Mesenchymal stem cell (in vitro differentiated cells and primary cell): ENCODE results near the gene SLC4A5.
A peak's percentile ranks its signal among the peaks of the same experiment; 100 is the strongest.

Source experiments
- DNase-seq: peaks from one replicate; pipeline ENCODE4 v3.0.0-alpha.2; 2013
- H2AFZ ChIP-seq: one replicate; pipeline ENCODE4 v1.6.1; 2013; ENCODE audit warnings: low read depth, mild to moderate bottlenecking, control low read depth, inconsistent platforms, low read length, moderate library complexity
- H2AK5ac ChIP-seq: 2 replicates; pipeline ENCODE4 v1.6.1; 2013; ENCODE audit warnings: low read length, moderate library complexity, mild to moderate bottlenecking, inconsistent platforms; ENCODE audit not compliant: severe bottlenecking
- H2BK120ac ChIP-seq: one replicate; pipeline ENCODE4 v1.6.1; 2013; ENCODE audit warnings: low read depth, mild to moderate bottlenecking, inconsistent platforms, low read length, moderate library complexity
- H2BK12ac ChIP-seq, 2 experiments: one replicate each; pipeline ENCODE4 v1.6.1; 2013; ENCODE audit warnings: inconsistent platforms in 2 of 2, low read length in 2 of 2, mild to moderate bottlenecking in 2 of 2, moderate library complexity in 2 of 2, control low read depth in 1 of 2
- H2BK15ac ChIP-seq: one replicate; pipeline ENCODE4 v1.6.1; 2013; ENCODE audit warnings: mild to moderate bottlenecking, low read depth, inconsistent platforms; ENCODE audit not compliant: poor library complexity, severe bottlenecking
- H2BK5ac ChIP-seq: 2 replicates; pipeline ENCODE4 v1.6.1; 2013; ENCODE audit warnings: low read depth, mild to moderate bottlenecking, low read length, control low read depth, inconsistent platforms; ENCODE audit not compliant: poor library complexity, severe bottlenecking
- H3K14ac ChIP-seq, 2 experiments: one replicate each; pipeline ENCODE4 v1.6.1; 2013; ENCODE audit warnings: inconsistent platforms in 2 of 2, low read length in 2 of 2, control low read depth in 1 of 2, mild to moderate bottlenecking in 1 of 2, moderate library complexity in 1 of 2
- H3K18ac ChIP-seq, 2 experiments: one replicate each; pipeline ENCODE4 v1.6.1; 2013; ENCODE audit warnings: inconsistent platforms in 2 of 2, low read length in 2 of 2, control low read depth in 1 of 2, low read depth in 1 of 2, mild to moderate bottlenecking in 1 of 2
- H3K23ac ChIP-seq, 2 experiments: one replicate each; pipeline ENCODE4 v1.6.1; 2013; ENCODE audit warnings: inconsistent platforms in 2 of 2, low read length in 2 of 2, mild to moderate bottlenecking in 2 of 2, moderate library complexity in 2 of 2, control low read depth in 1 of 2
- H3K27ac ChIP-seq: 2 replicates; pipeline ENCODE4 v1.5.1; 2013; ENCODE audit warnings: mild to moderate bottlenecking, moderate library complexity, low read length, control low read depth, inconsistent platforms; ENCODE audit not compliant: poor library complexity, severe bottlenecking
- H3K27me3 ChIP-seq, 2 experiments: 2 replicates each; pipeline versions ENCODE4 v1.6.1 to v1.7.0; 2013; ENCODE audit warnings: low read length in 2 of 2, mild to moderate bottlenecking in 2 of 2, moderate library complexity in 2 of 2, control low read depth in 1 of 2, inconsistent platforms in 1 of 2; ENCODE audit not compliant: control insufficient read depth in 1 of 2, insufficient read depth in 1 of 2
- H3K36me3 ChIP-seq, 2 experiments: 2 replicates each; pipeline versions ENCODE4 v1.6.1 to v1.7.0; 2013; ENCODE audit warnings: low read length in 2 of 2, control low read depth in 1 of 2, inconsistent platforms in 1 of 2, low read depth in 1 of 2, mild to moderate bottlenecking in 1 of 2; ENCODE audit not compliant: insufficient read depth in 2 of 2, control insufficient read depth in 1 of 2
- H3K4ac ChIP-seq, 2 experiments: one replicate each; pipeline ENCODE4 v1.6.1; 2013; ENCODE audit warnings: inconsistent platforms in 2 of 2, low read length in 2 of 2, mild to moderate bottlenecking in 2 of 2, moderate library complexity in 2 of 2, control low read depth in 1 of 2, low read depth in 1 of 2
- H3K4me1 ChIP-seq: 2 replicates; pipeline ENCODE4 v1.6.1; 2013; ENCODE audit warnings: low read depth, low read length, control low read depth; ENCODE audit not compliant: control insufficient read depth, insufficient read depth
- H3K4me2 ChIP-seq: 2 replicates; pipeline ENCODE4 v1.6.1; 2013; ENCODE audit warnings: low read length, mild to moderate bottlenecking, inconsistent platforms; ENCODE audit not compliant: poor library complexity, severe bottlenecking
- H3K4me3 ChIP-seq, 2 experiments: 2 replicates each; pipeline versions ENCODE4 v1.5.1 to v1.7.0; 2013; ENCODE audit warnings: low read length in 2 of 2, mild to moderate bottlenecking in 2 of 2, control low read depth in 1 of 2, low read depth in 1 of 2; ENCODE audit not compliant: insufficient read depth in 1 of 2
- H3K79me1 ChIP-seq: replicated peaks from 2 replicates; pipeline ENCODE4 v1.6.1; 2013; ENCODE audit warnings: mild to moderate bottlenecking, control low read depth, low read length, inconsistent platforms; ENCODE audit not compliant: poor library complexity, severe bottlenecking
- H3K9ac ChIP-seq: 2 replicates; pipeline ENCODE4 v1.7.0; 2013; ENCODE audit warnings: mild to moderate bottlenecking, low read length, moderate library complexity
- H3K9me3 ChIP-seq: 2 replicates; pipeline ENCODE4 v1.7.0; 2013; ENCODE audit warnings: mild to moderate bottlenecking, low read length; ENCODE audit not compliant: control insufficient read depth
- H4K8ac ChIP-seq: one replicate; pipeline ENCODE4 v1.6.1; 2013; ENCODE audit warnings: inconsistent platforms, mild to moderate bottlenecking, low read length, moderate library complexity
- H4K91ac ChIP-seq: one replicate; pipeline ENCODE4 v1.6.1; 2013; ENCODE audit warnings: mild to moderate bottlenecking, low read length, inconsistent platforms
- WGBS: methylation state at CpG from one replicate; pipeline ENCODE4 v1.1.7; 2013; ENCODE audit warnings: mixed read lengths; 5-methylcytosine and 5-hydroxymethylcytosine counted together

Gene SLC4A5

GRCh38 chr2:74390606-74391005, 47.4 kb upstream of the SLC4A5 start:
- Histone ChIP-seq H3K27ac (no peak overlapping the region), H3K9ac (peak overlapping the region; percentile 96), H3K9me3 (no peaks in the 10 kb centered on the region), H3K27me3 (no peaks in the 10 kb centered on the region), H3K23ac (no peak overlapping the region), H3K14ac (no peak overlapping the region), H3K79me1 (peaks cover 12% of the 10 kb centered on the region), H3K4me3 (peak overlapping the region in 1 of 2 experiments; percentile 99), H2AK5ac (no peak overlapping the region), H3K4me1 (peaks cover 2% of the 10 kb centered on the region), H2BK5ac (no peak overlapping the region), H2BK120ac (no peak overlapping the region), H4K91ac (no peak overlapping the region), H2BK12ac (no peak overlapping the region), H4K8ac (no peak overlapping the region), H3K18ac (no peak overlapping the region), H2BK15ac (no peak overlapping the region), H3K4me2 (peak overlapping the region; percentile 46), H3K36me3 (peaks cover 2% of the 10 kb centered on the region in 2 experiments), H3K4ac (no peak overlapping the region), H2AFZ (no peak overlapping the region)
- no peak for DNase-seq
- 60% methylated on average over 5 of the region's 5 CpGs for WGBS

DNA sequence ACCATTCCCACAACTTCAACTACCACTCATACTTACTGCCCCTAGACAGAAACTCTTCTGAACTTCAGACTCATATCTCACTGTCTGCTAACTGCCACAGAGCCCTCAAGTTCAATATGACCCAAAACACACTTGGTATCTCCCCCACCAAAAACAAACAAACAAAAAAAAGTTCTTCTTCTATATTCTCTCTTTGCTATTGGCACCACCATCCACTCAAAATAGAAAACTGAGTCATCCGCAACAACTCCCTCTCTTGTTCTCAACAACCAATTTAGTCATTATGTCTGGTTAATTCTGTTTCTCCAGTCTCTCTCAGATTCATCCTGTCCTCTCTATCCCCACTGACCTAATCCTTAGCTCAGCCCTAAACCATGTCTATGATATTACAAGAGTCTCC, 44.1 kb upstream of the SLC4A5 start:
- Histone ChIP-seq H2AK5ac (no peak overlapping the region), H3K27me3 (no peaks in the 10 kb centered on the region), H2BK15ac (no peak overlapping the region), H3K4me2 (no peak overlapping the region), H2AFZ (no peak overlapping the region), H2BK12ac (no peak overlapping the region), H3K4me3 (peak overlapping the region in 1 of 2 experiments; percentile 17), H3K4ac (no peak overlapping the region), H3K14ac (no peak overlapping the region), H3K9ac (peak overlapping the region; percentile 52), H3K4me1 (peaks cover 1% of the 10 kb centered on the region), H2BK120ac (no peak overlapping the region), H3K18ac (no peak overlapping the region), H4K91ac (no peak overlapping the region), H3K9me3 (no peaks in the 10 kb centered on the region), H3K23ac (no peak overlapping the region), H3K27ac (no peak overlapping the region), H3K36me3 (peaks cover 7 to 10% of the 10 kb centered on the region in 2 experiments), H3K79me1 (peaks cover 23% of the 10 kb centered on the region), H4K8ac (no peak overlapping the region), H2BK5ac (no peak overlapping the region)
- 91% methylated on average over 1 of the region's 1 CpG for WGBS
- DNase-seq = peak; percentile 31

- no peak overlapping the region for H3K4ac ChIP-seq
- H3K23ac ChIP-seq = no peak overlapping the region
- H3K4me3 ChIP-seq = no peak overlapping the region
- peaks cover 7 to 10% of the 10 kb centered on the region in 2 experiments for H3K36me3 ChIP-seq
- H3K4me2 ChIP-seq = no peak overlapping the region
- DNase-seq = no peak
- H3K9ac ChIP-seq = no peak overlapping the region
- no peak overlapping the region for H3K18ac ChIP-seq
- no peak overlapping the region for H2AK5ac ChIP-seq
- H2BK120ac ChIP-seq = no peak overlapping the region
- no peak overlapping the region for H3K14ac ChIP-seq
- H3K27me3 ChIP-seq = no peaks in the 10 kb centered on the region
- H2AFZ ChIP-seq = no peak overlapping the region
- no peak overlapping the region for H3K27ac ChIP-seq
- H4K8ac ChIP-seq = no peak overlapping the region
- no peak overlapping the region for H4K91ac ChIP-seq
- H3K9me3 ChIP-seq = no peaks in the 10 kb centered on the region
- peaks cover 34% of the 10 kb centered on the region for H3K79me1 ChIP-seq
- no peak overlapping the region for H2BK12ac ChIP-seq
- H3K4me1 ChIP-seq = peaks cover 2% of the 10 kb centered on the region
- H2BK5ac ChIP-seq = no peak overlapping the region
- WGBS = 93% methylated on average over 8 of the region's 8 CpGs
- H2BK15ac ChIP-seq = no peak overlapping the region
Observed at GRCh38 chr2:74385396-74385795, 42.2 kb upstream of the SLC4A5 start.

DNA sequence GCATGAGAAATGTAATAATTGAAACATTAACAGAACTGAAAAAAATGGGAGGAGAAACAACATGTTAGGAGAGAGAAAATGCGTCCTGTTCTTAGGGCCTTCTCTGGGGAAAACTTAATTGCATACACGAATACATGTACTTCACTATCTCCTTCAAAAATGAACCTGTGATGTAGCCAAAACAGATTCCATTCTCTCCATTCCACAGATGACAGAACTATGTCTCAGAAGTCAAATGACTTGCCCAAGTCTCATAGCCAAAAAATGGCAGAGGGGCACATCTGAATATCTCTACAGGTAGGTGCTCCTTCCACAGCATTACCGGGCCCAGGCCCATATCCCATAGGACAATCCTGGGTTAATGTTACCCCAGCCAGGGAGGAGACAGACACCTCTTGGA, 40.8 kb upstream of the SLC4A5 start:
- H2BK120ac ChIP-seq = no peak overlapping the region
- no peak overlapping the region for H2BK15ac ChIP-seq
- no peak overlapping the region for H2BK12ac ChIP-seq
- no peak overlapping the region for H3K23ac ChIP-seq
- H2AFZ ChIP-seq = no peak overlapping the region
- no peak overlapping the region for H3K18ac ChIP-seq
- peaks cover 11% of the 10 kb centered on the region for H3K4me1 ChIP-seq
- no peaks in the 10 kb centered on the region for H3K27me3 ChIP-seq
- H3K27ac ChIP-seq = peak overlapping the region; percentile 27
- no peaks in the 10 kb centered on the region for H3K9me3 ChIP-seq
- peaks cover 7 to 10% of the 10 kb centered on the region in 2 experiments for H3K36me3 ChIP-seq
- H3K14ac ChIP-seq = no peak overlapping the region
- no peak overlapping the region for H4K91ac ChIP-seq
- H4K8ac ChIP-seq = no peak overlapping the region
- H3K4ac ChIP-seq = no peak overlapping the region
- no peak overlapping the region for H3K4me3 ChIP-seq
- H3K9ac ChIP-seq = peak overlapping the region; percentile 46
- no peak for DNase-seq
- 72% methylated on average over 3 of the region's 3 CpGs for WGBS
- H2AK5ac ChIP-seq = no peak overlapping the region
- H2BK5ac ChIP-seq = no peak overlapping the region
- H3K79me1 ChIP-seq = peaks cover 39% of the 10 kb centered on the region
- no peak overlapping the region for H3K4me2 ChIP-seq
